Kidney (tissue), 22 donors: ENCODE results near the gene PROKR1. TPM values are rescaled to one million over a fixed set of nuclear protein-coding genes. Genes with fewer than 3 reads are reported as not detected.
A peak's percentile ranks its signal among the peaks of the same experiment; 100 is the strongest.
"Not testable (repeated sequence)": the region's sequence is repeated elsewhere in the genome, so short reads cannot be mapped to it uniquely, and the experiment has no call there.

Source experiments
- DNase-seq, 5 donors: peaks; one replicate each; pipeline ENCODE4 v3.0.0-alpha.2; 2013 to 2020
- FAIRE-seq: peaks from 2 replicates; lab custom pipeline; 2012; peaks lifted over from hg19 to GRCh38; lab: Jason Lieb, UNC
- H3K27ac ChIP-seq, 2 donors: one replicate each; pipeline ENCODE4 v1.7.0; 2013; ENCODE audit warnings: low read depth in 2 of 2, low read length in 2 of 2, inconsistent platforms in 1 of 2
- H3K27me3 ChIP-seq: one replicate; pipeline ENCODE4 v1.7.1; 2013; ENCODE audit warnings: low read length, inconsistent platforms; ENCODE audit not compliant: control insufficient read depth, insufficient read depth
- H3K36me3 ChIP-seq, 3 donors: one replicate each; pipeline versions ENCODE4 v1.7.0 to v1.7.1; 2013; ENCODE audit warnings: low read length in 3 of 3, control low read depth in 1 of 3, inconsistent platforms in 1 of 3; ENCODE audit not compliant: insufficient read depth in 3 of 3, control insufficient read depth in 2 of 3
- H3K4me1 ChIP-seq, 3 donors: one replicate each; pipeline versions ENCODE4 v1.7.0 to v1.7.1; 2013; ENCODE audit warnings: low read length in 3 of 3, inconsistent platforms in 1 of 3, low read depth in 1 of 3; ENCODE audit not compliant: control insufficient read depth in 2 of 3, insufficient read depth in 2 of 3
- H3K4me3 ChIP-seq, 3 donors: one replicate each; pipeline versions ENCODE4 v1.7.0 to v1.8.1; 2013; ENCODE audit warnings: low read length in 3 of 3, control low read depth in 1 of 3, inconsistent platforms in 1 of 3
- H3K9ac ChIP-seq, 3 donors: one replicate each; pipeline versions ENCODE4 v1.7.0 to v1.7.1; 2013; ENCODE audit warnings: low read length in 3 of 3, control low read depth in 1 of 3, inconsistent platforms in 1 of 3
- H3K9me3 ChIP-seq, 3 donors: one replicate each; pipeline versions ENCODE4 v1.7.0 to v1.7.1; 2013; ENCODE audit warnings: low read length in 3 of 3, control low read depth in 1 of 3, inconsistent platforms in 1 of 3; ENCODE audit not compliant: control insufficient read depth in 2 of 3, insufficient read depth in 1 of 3
- CTCF ChIP-seq: IDR thresholded peaks from 3 replicates; pipeline ENCODE4 v1.5.1; 2012; ENCODE audit warnings: mild to moderate bottlenecking, moderate library complexity, borderline replicate concordance; ENCODE audit not compliant: insufficient read depth; ENCODE audit errors: extremely low read depth
- intact Hi-C: fragments of 100-400 bp; cut with DNase I; formaldehyde crosslinking; loops from one replicate; pipeline ENCODE4 v1.11.1; 2022
- long read RNA-seq, 10 donors: library from polyadenylated mRNA in 1 of 10; unstranded in 1 of 10; transcript quantifications; one replicate each; pipeline ENCODE4 v2.0.0 and lab custom pipeline, GENCODE V29; 2021 to 2026
- polyA plus RNA-seq: library from polyadenylated mRNA; stranded (reverse); fragments of 350-450 nt; fragmentation: Illumina TruSeq; extraction: RNeasy Lipid Tissue Mini Kit (QIAGEN cat#74804); gene quantifications from one replicate; pipeline ENCODE4 v1.2.3, GENCODE V29; 2014; ENCODE audit warnings: low read depth, low replicate concordance; ENCODE audit not compliant: insufficient read depth
- total RNA-seq: library from RNA; stranded (reverse); fragmentation: NEBNext Ultra II Directional; extraction: Animal tissue kit (Norgen Biotek cat#: 25700); gene quantifications from one replicate; pipeline ENCODE4 v1.2.1, GENCODE V29; 2021
- donor health status: control.
- donor health status: control.
- donor health status: control.
- donor health status: control.
- donor health status: control.
- donor health status: DM: yes; HTN: yes; CAD: no.
- donor health status: Normal renal cell carcinoma (clear cell type).

Gene PROKR1
- not detected for total RNA-seq
- not detected for polyA plus RNA-seq
- long read RNA-seq, donor 1, result 0 reads
- long read RNA-seq, donor 2, result 0 reads
- long read RNA-seq, donor 3, result 0 reads
- long read RNA-seq, donor 4, result 0 reads
- long read RNA-seq, donor 5, result 0 reads
- long read RNA-seq, donor 6, full-length matches to known transcripts, result 1 of 1 reads
- long read RNA-seq, donor 6, partial matches to known transcripts, result 0 of 1 reads
- long read RNA-seq, donor 6, other reads (novel, unspliced or antisense), result 0 of 1 reads
- long read RNA-seq, donor 7, result 0 reads
- long read RNA-seq, donor 8, result 0 reads
- long read RNA-seq, donor 9, result 0 reads
- long read RNA-seq, donor 10, result 0 reads

DNA sequence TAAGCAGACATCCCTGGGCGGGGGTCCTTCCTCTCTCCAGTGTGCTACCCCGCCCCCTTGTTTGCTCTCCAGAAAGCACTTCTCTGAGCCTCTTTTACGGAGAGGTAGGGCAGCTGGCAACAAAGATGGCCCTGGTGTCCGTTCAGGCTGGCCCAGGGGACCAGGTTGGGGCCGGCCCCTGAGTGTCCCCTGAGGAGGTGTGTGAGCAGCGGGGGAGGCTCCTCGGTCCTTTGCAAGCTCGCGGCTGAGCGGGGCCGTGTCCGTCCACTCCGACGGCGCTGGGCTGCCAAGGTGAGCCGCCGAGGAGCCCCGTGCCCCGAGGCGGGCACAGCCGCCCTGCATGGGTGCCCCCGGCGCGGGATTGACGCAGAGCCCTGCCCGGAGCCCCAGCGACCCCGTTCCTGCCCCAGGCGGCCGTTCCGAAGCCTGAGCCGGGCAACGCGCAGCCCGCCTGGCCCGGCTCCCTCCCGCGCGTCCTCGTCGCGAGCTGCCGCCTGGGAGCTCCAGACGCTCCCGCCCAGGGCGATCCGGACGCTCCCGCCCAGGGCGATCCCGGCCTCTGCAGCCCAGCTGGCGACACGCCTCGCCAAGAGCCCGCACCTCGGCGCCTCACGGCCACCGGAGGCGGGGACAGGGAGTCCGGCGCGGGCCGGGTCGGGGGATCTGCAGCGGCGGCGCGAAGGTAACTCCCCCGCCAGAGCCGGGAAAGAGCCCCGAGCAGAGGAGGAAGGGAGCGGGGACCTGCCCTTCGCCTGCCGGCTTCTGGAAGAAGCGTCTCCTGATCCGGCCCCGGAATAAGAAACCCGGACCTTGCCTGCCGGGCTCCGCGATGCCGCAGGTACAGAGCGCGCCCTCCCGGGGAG is at the start of gene PROKR1:
TSS of gene PROKR1 (plus strand) at position 569 of the 863 bp plus-strand sequence. CDS start 2,243 bp downstream, outside the sequence.
- DNase-seq, result peak; percentile 73 to 85 (median 74)
- Histone ChIP-seq H3K9me3 (peaks cover 0 to 6% (median 0%) of the 10 kb centered on the region in 3 donors), H3K27ac (no peak within 1 kb of the TSS), H3K36me3 (no peaks in the 10 kb centered on the region), H3K4me3 (no peak within 1 kb of the TSS), H3K9ac (no peak within 1 kb of the TSS), H3K4me1 (peaks cover 0 to 3% (median 0%) of the 10 kb centered on the region in 3 donors), H3K27me3 (no peaks in the 10 kb centered on the region)
- FAIRE-seq, result no peak
- intact Hi-C loops, result no loop called here
- no peak for TF ChIP-seq CTCF

DNA sequence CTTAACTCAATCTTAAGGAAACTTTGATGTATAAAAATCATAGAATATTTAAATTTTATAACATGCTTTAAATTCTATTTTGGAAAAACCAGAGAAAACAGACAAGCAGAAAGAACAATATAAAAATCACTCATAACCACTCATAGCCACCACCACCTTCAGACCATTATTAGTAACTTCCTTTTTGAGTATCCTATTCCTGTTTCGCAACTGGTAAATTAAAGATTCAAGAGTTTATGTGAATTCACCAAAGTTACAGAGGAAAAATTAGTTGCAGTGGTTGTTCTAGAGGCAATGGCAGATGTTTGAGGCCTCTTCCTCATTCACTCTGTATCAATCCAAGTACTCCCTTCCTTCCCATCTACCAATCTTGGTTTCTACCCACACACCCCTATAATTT is 49.3 kb upstream of the PROKR1 start:
- no peaks in the 10 kb centered on the region for H3K36me3 ChIP-seq
- no peak for TF ChIP-seq CTCF
- FAIRE-seq, result no peak
- no peaks in the 10 kb centered on the region for H3K9me3 ChIP-seq
- H3K4me3 ChIP-seq, result no peak overlapping the region
- peaks cover 0 to 4% (median 0%) of the 10 kb centered on the region in 3 donors for H3K4me1 ChIP-seq
- intact Hi-C loops, result no loop called here
- DNase-seq, result no peak
- no peak overlapping the region for H3K9ac ChIP-seq
- no peaks in the 10 kb centered on the region for H3K27me3 ChIP-seq
- H3K27ac ChIP-seq, result no peak overlapping the region

DNA sequence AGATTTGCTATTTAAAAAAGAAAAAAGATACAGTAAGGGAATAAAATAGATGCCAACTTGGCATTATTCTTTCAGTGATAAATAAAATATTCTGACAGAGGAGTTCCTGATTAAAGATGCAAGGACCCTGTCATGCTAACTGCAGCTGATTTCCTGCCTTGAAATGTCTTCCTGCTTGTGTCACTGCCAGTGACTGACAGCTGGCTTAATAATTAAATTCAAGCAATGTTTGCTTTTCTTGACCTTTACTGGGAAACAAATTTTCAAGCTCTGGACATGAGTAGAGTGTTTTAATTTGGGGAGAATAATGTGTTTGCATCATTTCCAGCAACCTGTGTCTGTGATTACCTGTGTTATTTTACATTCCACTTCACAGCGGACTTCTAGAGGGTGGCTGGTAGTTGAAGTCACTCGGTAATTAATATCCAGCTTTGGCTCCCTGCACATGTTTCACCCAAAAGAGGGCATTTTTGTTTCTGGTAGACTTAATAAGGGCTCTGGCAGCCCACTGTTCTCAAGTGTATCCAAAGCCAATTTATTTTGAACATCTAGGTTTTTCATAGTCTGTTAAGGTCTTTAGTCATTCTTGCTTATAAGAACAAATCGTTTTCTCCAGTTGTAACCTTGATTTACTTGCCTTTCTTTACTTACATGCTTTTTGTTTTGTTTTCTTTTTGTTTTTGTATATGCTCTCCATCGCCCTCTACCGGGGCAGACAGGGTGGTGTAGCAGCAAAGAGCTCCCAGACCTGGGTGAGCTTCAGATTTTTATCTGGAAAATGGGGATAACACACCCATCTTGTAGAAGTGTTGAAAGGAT is 48.5 kb upstream of the PROKR1 start:
- H3K27me3 ChIP-seq, result no peaks in the 10 kb centered on the region
- no peaks in the 10 kb centered on the region for H3K9me3 ChIP-seq
- H3K36me3 ChIP-seq, result no peaks in the 10 kb centered on the region
- H3K4me1 ChIP-seq, result peaks cover 0 to 4% (median 0%) of the 10 kb centered on the region in 3 donors
- H3K4me3 ChIP-seq, result peak overlapping the region in 2 of 3 donors; percentile 44 to 69
- DNase-seq, result peak in 3 of 5 donors; percentile 29 to 43 (median 41)
- peak; percentile 50 for FAIRE-seq
- intact Hi-C loops, result no loop called here
- peak; percentile 71 for TF ChIP-seq CTCF
- peak overlapping the region in 1 of 2 donors; percentile 14 for H3K27ac ChIP-seq
- H3K9ac ChIP-seq, result no peak overlapping the region

GRCh38 chr2:68595493-68595785 is 47.9 kb upstream of the PROKR1 start:
- not testable (repeated sequence) for FAIRE-seq, H3K27ac ChIP-seq, DNase-seq

DNA sequence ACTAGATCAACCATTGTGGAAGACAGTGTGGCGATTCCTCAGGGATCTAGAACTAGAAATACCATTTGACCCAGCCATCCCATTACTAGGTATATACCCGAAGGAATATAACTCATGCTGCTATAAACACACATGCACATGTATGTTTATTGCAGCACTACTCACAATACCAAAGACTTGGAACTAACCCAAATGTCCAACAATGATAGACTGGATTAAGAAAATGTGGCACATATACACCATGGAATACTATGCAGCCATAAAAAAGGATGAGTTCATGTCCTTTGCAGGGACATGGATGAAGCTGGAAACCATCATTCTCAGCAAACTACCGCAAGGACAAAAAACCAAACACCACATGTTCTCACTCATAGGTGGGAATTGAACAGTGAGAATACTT is 42.9 kb upstream of the PROKR1 start:
- H3K36me3 ChIP-seq, H3K4me3 ChIP-seq, H3K9me3 ChIP-seq, DNase-seq, H3K4me1 ChIP-seq, FAIRE-seq, intact Hi-C loops, H3K27me3 ChIP-seq, H3K27ac ChIP-seq, H3K9ac ChIP-seq: not testable (repeated sequence)

More at GRCh38 chr2:68595493-68595785, 47.9 kb upstream of the PROKR1 start:
- H3K9me3 ChIP-seq, intact Hi-C loops, H3K4me3 ChIP-seq, H3K9ac ChIP-seq, H3K27me3 ChIP-seq, H3K4me1 ChIP-seq, H3K36me3 ChIP-seq: not testable (repeated sequence)
